Stomach (tissue), 4 donors: ENCODE measurements around the gene REXO4.

ENCODE experiments used
- POLR2A ChIP-seq, 4 donors: fragments of 450-650 bp; IDR thresholded peaks; one replicate each; pipeline ENCODE4 v1.6.1; 2016; ENCODE audit warnings: antibody characterized with exemption in 4 of 4, control low read depth in 2 of 4, mild to moderate bottlenecking in 1 of 4, moderate library complexity in 1 of 4
- POLR2AphosphoS5 ChIP-seq, 3 donors: sonication (generic); formaldehyde crosslinking; IDR thresholded peaks; one replicate each; pipeline ENCODE4 v1.6.1; 2016; ENCODE audit warnings: antibody characterized with exemption in 3 of 3
- TF ChIP-seq, protein P1 (sequence below), 7 experiments: fragments of 450-650 bp in 4 of 7; fragments of 200-600 bp in 3 of 7; sonication (generic) in 3 of 7; IDR thresholded peaks; one replicate each; pipeline ENCODE4 v1.5.1; 2016 to 2019; ENCODE audit warnings: antibody characterized with exemption in 7 of 7, control low read depth in 2 of 7, mild to moderate bottlenecking in 1 of 7

DNA sequence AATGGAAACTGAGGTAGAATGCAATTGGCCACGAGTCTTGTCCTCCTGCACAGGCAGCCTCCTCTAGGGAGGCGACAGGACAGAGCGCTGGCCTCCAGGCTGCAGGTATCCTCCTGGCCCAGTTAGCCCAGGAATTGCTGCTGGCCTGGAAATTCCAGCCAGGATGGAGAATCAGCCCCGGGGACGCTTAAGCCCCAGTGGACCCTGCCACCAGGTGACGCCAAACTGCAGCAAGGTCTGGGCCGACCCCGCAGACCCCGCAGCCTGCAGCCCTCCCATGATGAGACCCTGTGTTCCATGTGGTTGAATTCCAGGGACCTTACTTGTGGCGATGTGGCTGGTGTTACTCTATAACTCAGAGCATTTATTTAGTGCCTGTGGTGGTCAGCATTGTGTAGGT is 49.3 kb upstream of the REXO4 start:
- TF ChIP-seq POLR2AphosphoS5 (IDR thresholded peaks at IDR 0.05) (no peak), POLR2A (IDR thresholded peaks at IDR 0.05) (no peak)
- TF ChIP-seq, protein P1, sequence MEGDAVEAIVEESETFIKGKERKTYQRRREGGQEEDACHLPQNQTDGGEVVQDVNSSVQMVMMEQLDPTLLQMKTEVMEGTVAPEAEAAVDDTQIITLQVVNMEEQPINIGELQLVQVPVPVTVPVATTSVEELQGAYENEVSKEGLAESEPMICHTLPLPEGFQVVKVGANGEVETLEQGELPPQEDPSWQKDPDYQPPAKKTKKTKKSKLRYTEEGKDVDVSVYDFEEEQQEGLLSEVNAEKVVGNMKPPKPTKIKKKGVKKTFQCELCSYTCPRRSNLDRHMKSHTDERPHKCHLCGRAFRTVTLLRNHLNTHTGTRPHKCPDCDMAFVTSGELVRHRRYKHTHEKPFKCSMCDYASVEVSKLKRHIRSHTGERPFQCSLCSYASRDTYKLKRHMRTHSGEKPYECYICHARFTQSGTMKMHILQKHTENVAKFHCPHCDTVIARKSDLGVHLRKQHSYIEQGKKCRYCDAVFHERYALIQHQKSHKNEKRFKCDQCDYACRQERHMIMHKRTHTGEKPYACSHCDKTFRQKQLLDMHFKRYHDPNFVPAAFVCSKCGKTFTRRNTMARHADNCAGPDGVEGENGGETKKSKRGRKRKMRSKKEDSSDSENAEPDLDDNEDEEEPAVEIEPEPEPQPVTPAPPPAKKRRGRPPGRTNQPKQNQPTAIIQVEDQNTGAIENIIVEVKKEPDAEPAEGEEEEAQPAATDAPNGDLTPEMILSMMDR (IDR thresholded peaks at IDR 0.05) = no peak
